HL-60 (cell line): ENCODE measurements around the gene ITSN2.

ENCODE experiments used
- POLR2AphosphoS5 ChIP-seq: IDR thresholded peaks from 2 replicates; pipeline ENCODE4 v1.6.1; 2012; ENCODE audit warnings: low read depth
- TF ChIP-seq, protein P1 (sequence below): IDR thresholded peaks from 2 replicates; pipeline ENCODE4 v1.6.1; 2012; ENCODE audit warnings: low read depth; ENCODE audit not compliant: insufficient replicate concordance
- TF ChIP-seq, protein P2 (sequence below): IDR thresholded peaks from one replicate; pipeline ENCODE4 v1.5.1; 2011; ENCODE audit warnings: low read length, control low read depth, inconsistent platforms; ENCODE audit not compliant: insufficient read depth

DNA sequence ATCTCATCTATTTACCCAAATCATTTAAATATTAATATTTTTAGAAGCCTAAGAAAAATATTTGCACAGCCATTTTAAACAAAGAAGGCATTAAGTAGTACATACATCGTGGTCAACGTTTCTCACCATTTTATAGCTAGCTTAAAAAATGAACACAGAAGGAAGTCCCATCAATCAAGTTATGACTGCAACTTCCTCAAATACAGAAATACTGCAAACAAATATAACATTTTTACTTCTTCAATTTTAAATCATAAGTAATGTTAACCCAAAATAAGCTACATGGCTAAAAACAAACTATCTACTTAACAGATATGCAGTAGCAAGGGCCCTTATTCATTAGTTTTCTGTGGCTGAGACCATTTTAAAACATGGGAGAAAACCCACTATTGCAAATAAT lies 30.6 kb downstream of the ITSN2 start:
- TF ChIP-seq, protein P1, sequence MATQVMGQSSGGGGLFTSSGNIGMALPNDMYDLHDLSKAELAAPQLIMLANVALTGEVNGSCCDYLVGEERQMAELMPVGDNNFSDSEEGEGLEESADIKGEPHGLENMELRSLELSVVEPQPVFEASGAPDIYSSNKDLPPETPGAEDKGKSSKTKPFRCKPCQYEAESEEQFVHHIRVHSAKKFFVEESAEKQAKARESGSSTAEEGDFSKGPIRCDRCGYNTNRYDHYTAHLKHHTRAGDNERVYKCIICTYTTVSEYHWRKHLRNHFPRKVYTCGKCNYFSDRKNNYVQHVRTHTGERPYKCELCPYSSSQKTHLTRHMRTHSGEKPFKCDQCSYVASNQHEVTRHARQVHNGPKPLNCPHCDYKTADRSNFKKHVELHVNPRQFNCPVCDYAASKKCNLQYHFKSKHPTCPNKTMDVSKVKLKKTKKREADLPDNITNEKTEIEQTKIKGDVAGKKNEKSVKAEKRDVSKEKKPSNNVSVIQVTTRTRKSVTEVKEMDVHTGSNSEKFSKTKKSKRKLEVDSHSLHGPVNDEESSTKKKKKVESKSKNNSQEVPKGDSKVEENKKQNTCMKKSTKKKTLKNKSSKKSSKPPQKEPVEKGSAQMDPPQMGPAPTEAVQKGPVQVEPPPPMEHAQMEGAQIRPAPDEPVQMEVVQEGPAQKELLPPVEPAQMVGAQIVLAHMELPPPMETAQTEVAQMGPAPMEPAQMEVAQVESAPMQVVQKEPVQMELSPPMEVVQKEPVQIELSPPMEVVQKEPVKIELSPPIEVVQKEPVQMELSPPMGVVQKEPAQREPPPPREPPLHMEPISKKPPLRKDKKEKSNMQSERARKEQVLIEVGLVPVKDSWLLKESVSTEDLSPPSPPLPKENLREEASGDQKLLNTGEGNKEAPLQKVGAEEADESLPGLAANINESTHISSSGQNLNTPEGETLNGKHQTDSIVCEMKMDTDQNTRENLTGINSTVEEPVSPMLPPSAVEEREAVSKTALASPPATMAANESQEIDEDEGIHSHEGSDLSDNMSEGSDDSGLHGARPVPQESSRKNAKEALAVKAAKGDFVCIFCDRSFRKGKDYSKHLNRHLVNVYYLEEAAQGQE = no peak
- TF ChIP-seq, protein P2, sequence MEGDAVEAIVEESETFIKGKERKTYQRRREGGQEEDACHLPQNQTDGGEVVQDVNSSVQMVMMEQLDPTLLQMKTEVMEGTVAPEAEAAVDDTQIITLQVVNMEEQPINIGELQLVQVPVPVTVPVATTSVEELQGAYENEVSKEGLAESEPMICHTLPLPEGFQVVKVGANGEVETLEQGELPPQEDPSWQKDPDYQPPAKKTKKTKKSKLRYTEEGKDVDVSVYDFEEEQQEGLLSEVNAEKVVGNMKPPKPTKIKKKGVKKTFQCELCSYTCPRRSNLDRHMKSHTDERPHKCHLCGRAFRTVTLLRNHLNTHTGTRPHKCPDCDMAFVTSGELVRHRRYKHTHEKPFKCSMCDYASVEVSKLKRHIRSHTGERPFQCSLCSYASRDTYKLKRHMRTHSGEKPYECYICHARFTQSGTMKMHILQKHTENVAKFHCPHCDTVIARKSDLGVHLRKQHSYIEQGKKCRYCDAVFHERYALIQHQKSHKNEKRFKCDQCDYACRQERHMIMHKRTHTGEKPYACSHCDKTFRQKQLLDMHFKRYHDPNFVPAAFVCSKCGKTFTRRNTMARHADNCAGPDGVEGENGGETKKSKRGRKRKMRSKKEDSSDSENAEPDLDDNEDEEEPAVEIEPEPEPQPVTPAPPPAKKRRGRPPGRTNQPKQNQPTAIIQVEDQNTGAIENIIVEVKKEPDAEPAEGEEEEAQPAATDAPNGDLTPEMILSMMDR = no peak
- TF ChIP-seq POLR2AphosphoS5 = no peak
